Chondrocyte (in vitro differentiated cells): ENCODE data around the gene SIRT5. TPM values are rescaled to one million over a fixed set of nuclear protein-coding genes. Genes with fewer than 3 reads are reported as not detected.

Source experiments
- DNase-seq: peaks from one replicate; pipeline ENCODE4 v3.0.0; 2021; ENCODE audit warnings: mixed read lengths, low spot score
- H3K27ac Mint-ChIP-seq: one replicate; pipeline ENCODE4 v1.8.0; 2021; ENCODE audit warnings: mild to moderate bottlenecking, moderate library complexity, mixed read lengths; ENCODE audit not compliant: unreplicated experiment
- H3K27me3 Mint-ChIP-seq: 2 replicates; pipeline ENCODE4 v1.8.0; 2021; ENCODE audit warnings: low read depth, mixed read lengths
- H3K36me3 Mint-ChIP-seq: 2 replicates; pipeline ENCODE4 v1.8.0; 2021; ENCODE audit warnings: low read depth, mixed read lengths
- H3K4me1 Mint-ChIP-seq: 2 replicates; pipeline ENCODE4 v1.8.0; 2021; ENCODE audit warnings: low read depth, mild to moderate bottlenecking, mixed read lengths
- H3K4me3 Mint-ChIP-seq: one replicate; pipeline ENCODE4 v1.8.0; 2021; ENCODE audit warnings: mild to moderate bottlenecking, moderate library complexity, mixed read lengths; ENCODE audit not compliant: unreplicated experiment
- H3K9me3 Mint-ChIP-seq: 2 replicates; pipeline ENCODE4 v1.8.0; 2021; ENCODE audit warnings: low read depth, mixed read lengths
- total RNA-seq: library from RNA; stranded (reverse); gene quantifications from 3 replicates; pipeline ENCODE4 v1.2.1, GENCODE V29; 2021
- TF ChIP-seq, protein P1 (sequence below): fragments of 200-600 bp; sonication (generic); IDR thresholded peaks from 2 replicates; pipeline ENCODE4 v1.5.0; 2021; ENCODE audit warnings: antibody characterized with exemption, mild to moderate bottlenecking, moderate library complexity

Gene SIRT5
- total RNA-seq, 1 donor from 2014 or later: 8.0 TPM

DNA sequence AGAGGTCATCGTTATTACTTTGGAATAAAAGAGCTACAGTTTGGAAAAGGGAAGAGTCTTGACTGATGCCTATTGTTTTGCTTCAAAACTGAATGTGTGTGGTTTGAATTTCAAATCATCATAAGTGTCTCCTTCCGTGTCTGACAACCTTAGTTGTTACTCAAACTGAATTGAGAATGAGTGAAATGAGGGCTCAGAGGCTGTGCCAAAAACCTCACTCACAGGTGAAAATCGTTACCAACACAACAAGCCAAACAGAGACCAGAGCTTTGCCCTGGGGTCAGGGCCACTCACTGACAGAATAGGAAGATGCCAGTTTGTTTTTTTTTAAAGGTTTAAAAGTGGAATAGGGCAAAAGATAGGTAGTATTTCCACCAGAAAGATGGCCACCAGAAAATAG is 15.2 kb upstream of the SIRT5 start:
- no peak overlapping the region for H3K27ac Mint-ChIP-seq
- peaks cover 14% of the 10 kb centered on the region for H3K4me1 Mint-ChIP-seq
- H3K4me3 Mint-ChIP-seq: no peak overlapping the region
- TF ChIP-seq, protein P1, sequence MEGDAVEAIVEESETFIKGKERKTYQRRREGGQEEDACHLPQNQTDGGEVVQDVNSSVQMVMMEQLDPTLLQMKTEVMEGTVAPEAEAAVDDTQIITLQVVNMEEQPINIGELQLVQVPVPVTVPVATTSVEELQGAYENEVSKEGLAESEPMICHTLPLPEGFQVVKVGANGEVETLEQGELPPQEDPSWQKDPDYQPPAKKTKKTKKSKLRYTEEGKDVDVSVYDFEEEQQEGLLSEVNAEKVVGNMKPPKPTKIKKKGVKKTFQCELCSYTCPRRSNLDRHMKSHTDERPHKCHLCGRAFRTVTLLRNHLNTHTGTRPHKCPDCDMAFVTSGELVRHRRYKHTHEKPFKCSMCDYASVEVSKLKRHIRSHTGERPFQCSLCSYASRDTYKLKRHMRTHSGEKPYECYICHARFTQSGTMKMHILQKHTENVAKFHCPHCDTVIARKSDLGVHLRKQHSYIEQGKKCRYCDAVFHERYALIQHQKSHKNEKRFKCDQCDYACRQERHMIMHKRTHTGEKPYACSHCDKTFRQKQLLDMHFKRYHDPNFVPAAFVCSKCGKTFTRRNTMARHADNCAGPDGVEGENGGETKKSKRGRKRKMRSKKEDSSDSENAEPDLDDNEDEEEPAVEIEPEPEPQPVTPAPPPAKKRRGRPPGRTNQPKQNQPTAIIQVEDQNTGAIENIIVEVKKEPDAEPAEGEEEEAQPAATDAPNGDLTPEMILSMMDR: no peak
- no peak for DNase-seq
- peaks cover 3% of the 10 kb centered on the region for H3K27me3 Mint-ChIP-seq
- H3K36me3 Mint-ChIP-seq: no peaks in the 10 kb centered on the region
- no peaks in the 10 kb centered on the region for H3K9me3 Mint-ChIP-seq

DNA sequence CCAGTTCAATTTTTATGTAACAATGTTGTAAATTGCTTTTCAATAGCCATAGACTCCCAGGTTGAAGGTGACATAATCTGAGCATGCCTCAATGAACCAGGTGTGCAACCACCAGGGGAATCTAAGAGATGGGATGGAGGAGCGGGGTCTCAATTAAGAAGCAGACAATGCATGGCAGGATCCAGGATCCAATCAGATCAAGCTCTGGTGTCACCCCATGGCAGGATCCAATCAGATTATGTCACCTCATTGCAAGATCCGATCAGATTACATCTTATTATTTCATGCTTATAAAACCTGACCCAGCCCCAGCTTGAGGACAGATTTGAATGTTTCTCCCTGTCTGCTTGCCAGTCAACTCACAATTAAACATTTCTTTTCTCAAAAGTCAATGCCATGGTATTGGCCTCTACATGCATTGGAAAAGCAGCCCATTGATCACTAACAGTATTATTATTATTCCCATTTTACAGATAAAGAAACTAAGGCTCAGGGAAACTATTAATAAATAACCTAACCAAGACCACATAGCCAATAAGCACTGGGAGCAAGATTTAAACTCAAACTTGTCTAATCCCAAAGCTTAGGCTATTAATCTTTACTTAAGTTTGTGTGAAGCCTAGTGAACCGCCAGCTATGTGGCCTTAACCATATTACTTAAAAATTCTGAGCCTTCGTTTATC is 14.3 kb upstream of the SIRT5 start:
- H3K36me3 Mint-ChIP-seq: no peaks in the 10 kb centered on the region
- TF ChIP-seq, protein P1: no peak
- H3K4me1 Mint-ChIP-seq: peaks cover 10% of the 10 kb centered on the region
- no peak overlapping the region for H3K4me3 Mint-ChIP-seq
- H3K9me3 Mint-ChIP-seq: no peaks in the 10 kb centered on the region
- peaks cover 7% of the 10 kb centered on the region for H3K27me3 Mint-ChIP-seq
- no peak for DNase-seq
- no peak overlapping the region for H3K27ac Mint-ChIP-seq

DNA sequence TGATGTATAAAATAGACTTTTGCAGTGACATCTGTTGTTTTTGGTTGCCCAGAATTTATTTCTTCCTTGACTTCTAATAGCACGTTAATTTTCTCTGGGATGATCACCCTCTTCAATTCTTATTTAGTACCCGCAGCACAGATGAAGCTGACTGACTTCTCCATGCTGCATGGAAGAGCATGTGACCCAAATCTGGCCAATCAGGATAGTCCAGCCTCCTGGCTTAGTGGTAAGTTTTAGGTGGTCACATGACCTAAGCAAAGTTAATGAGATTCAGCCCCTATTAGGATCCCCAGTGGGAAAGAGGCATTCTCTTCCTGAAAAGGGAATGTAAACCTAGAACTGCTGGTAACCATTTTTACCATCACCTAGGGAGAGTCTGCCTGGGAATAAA is 13.8 kb upstream of the SIRT5 start:
- H3K9me3 Mint-ChIP-seq: no peaks in the 10 kb centered on the region
- no peak overlapping the region for H3K27ac Mint-ChIP-seq
- peaks cover 8% of the 10 kb centered on the region for H3K4me1 Mint-ChIP-seq
- H3K27me3 Mint-ChIP-seq: peaks cover 8% of the 10 kb centered on the region
- TF ChIP-seq, protein P1: no peak
- no peaks in the 10 kb centered on the region for H3K36me3 Mint-ChIP-seq
- no peak for DNase-seq
- no peak overlapping the region for H3K4me3 Mint-ChIP-seq

DNA sequence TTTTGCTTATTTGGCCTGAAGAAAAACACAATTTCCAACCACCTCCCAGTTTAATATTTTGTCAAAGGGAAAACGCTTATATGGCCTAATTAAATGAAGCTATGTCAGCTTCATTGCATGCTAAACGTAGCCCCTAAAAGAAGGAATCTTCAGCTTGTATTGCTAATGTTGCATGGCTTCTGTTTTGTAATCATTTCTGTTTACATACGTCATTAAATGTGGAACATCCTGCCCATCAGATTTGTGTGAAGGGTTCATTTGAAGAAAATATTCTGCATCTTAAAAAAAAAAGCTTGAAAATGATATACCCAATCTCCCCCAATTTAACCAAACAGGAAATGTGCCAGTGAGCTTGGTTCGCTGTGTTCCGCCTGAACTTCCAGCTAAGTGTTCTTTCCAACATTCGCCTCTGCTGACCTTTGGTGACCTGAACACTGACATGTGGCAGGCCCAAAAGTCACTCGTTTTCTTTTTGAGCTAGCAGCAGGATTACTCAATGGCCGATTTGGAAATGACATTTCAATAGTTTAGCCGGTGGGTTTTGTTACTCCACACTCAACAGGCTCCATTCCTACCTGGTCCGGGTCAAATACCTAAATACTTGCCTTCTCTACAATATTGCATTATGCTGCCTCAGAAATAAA is 12.7 kb upstream of the SIRT5 start:
- H3K27me3 Mint-ChIP-seq: peaks cover 8% of the 10 kb centered on the region

DNA sequence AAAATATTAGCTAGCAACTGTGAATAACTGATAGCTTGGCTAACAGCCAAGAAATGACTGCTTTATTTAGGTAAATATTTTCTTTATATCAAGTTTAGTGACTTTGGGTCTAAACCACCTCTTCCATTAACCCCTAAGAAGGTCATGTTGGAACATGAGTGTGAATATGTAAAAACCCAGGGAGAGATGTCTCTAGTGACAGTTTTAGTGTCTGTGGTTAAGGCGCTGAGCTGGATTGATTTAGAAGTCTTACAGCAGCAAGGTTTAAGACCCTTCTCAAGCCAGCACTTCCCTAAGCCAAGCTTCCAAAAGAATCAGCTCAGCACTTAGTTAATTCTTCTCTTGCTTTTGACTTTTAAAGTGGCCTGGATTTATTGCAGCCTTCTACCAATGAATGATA is 11.4 kb upstream of the SIRT5 start:
- no peaks in the 10 kb centered on the region for H3K9me3 Mint-ChIP-seq
- no peak overlapping the region for H3K27ac Mint-ChIP-seq
- H3K4me3 Mint-ChIP-seq: no peak overlapping the region
- DNase-seq: no peak
- H3K36me3 Mint-ChIP-seq: no peaks in the 10 kb centered on the region
- peaks cover 8% of the 10 kb centered on the region for H3K4me1 Mint-ChIP-seq
- H3K27me3 Mint-ChIP-seq: peaks cover 10% of the 10 kb centered on the region
- TF ChIP-seq, protein P1: no peak

More for the DNA sequence above, 12.7 kb upstream of the SIRT5 start:
- Mint-ChIP-seq H3K4me1 (peaks cover 8% of the 10 kb centered on the region), H3K9me3 (no peaks in the 10 kb centered on the region), H3K27ac (no peak overlapping the region), H3K36me3 (no peaks in the 10 kb centered on the region), H3K4me3 (no peak overlapping the region)
- TF ChIP-seq, protein P1: no peak
- no peak for DNase-seq
